ENCODE measurements around the gene SLC25A26.

Gene SLC25A26

DNA sequence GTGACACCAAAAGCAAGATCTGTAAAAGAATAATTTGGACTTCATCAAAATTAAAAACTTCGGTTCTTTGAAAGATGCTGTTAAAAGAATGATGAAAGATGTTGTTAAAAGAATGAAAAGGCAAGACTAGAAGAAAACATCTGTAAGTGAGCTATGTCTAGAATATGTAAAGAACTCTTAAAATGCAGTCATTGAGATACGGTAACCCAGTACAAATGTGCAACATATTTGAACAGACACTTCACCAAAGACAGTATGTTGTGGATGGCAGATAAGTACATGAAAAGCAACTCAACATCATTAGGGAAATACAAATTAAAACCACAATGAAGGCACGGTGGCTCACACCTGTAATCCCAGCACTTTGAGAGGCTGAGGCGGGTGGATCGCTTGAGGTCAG is 140.6 kb downstream of the SLC25A26 start:
- no peak overlapping the region for H3K4me3 ChIP-seq (ENCODE audit: low read depth, low read length)
- no peak for DNase-seq
- H3K27ac ChIP-seq: no peak overlapping the region
- no peaks in the 10 kb centered on the region for H3K27me3 ChIP-seq (ENCODE audit: insufficient read depth, low read depth, severe bottlenecking)
- H3K9me3 ChIP-seq (ENCODE audit: severe bottlenecking): no peaks in the 10 kb centered on the region
- TF ChIP-seq, protein P1, sequence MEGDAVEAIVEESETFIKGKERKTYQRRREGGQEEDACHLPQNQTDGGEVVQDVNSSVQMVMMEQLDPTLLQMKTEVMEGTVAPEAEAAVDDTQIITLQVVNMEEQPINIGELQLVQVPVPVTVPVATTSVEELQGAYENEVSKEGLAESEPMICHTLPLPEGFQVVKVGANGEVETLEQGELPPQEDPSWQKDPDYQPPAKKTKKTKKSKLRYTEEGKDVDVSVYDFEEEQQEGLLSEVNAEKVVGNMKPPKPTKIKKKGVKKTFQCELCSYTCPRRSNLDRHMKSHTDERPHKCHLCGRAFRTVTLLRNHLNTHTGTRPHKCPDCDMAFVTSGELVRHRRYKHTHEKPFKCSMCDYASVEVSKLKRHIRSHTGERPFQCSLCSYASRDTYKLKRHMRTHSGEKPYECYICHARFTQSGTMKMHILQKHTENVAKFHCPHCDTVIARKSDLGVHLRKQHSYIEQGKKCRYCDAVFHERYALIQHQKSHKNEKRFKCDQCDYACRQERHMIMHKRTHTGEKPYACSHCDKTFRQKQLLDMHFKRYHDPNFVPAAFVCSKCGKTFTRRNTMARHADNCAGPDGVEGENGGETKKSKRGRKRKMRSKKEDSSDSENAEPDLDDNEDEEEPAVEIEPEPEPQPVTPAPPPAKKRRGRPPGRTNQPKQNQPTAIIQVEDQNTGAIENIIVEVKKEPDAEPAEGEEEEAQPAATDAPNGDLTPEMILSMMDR (IDR thresholded peaks at IDR 0.05; ENCODE audit: low read depth, low read length): no peak
- no peaks in the 10 kb centered on the region for H3K36me3 ChIP-seq

DNA sequence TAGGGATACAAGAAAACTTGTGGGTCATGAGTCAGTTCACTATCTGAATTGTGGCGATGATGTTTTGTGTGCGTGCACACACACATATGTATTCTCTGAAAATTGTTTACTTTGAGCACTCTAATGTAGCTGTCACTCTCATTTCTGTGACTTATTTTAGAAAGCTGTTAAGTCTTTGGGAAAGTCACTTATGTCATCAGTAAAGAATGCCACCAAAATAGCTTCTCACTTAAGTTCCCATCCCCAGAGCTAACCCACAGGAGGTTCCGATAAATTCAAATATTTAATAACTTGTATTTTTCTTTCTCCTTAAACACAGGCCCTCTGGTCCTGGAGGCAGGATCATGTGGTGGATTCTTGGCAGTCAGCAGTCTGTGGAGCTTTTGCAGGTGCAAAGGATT is 141.7 kb downstream of the SLC25A26 start:
- H3K4me3 ChIP-seq (ENCODE audit: low read depth, low read length): no peak overlapping the region
- no peak overlapping the region for H3K27ac ChIP-seq
- no peaks in the 10 kb centered on the region for H3K36me3 ChIP-seq
- no peaks in the 10 kb centered on the region for H3K27me3 ChIP-seq (ENCODE audit: insufficient read depth, low read depth, severe bottlenecking)
- TF ChIP-seq, protein P1 (IDR thresholded peaks at IDR 0.05; ENCODE audit: low read depth, low read length): no peak
- H3K9me3 ChIP-seq (ENCODE audit: severe bottlenecking): no peaks in the 10 kb centered on the region
- no peak for DNase-seq

DNA sequence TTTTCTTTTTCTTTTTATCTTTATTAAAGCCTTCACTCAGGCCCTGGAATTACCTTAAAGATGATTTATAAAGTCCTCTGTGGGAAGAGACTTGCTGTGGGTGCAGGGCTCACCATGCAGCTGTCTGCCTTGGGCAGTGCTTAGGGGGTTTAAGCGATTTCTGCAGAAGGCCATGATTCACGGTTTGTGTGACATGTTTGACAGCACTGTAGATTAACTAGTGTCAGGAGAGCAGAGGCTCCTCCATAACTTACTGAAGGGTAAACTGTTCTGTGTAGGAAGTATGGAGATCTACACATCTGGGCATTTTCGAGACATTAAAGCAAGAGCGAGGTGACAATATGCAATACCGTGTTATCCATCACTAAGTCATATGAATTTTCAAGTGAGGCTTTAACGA is 142.3 kb downstream of the SLC25A26 start:
- TF ChIP-seq, protein P1 (IDR thresholded peaks at IDR 0.05; ENCODE audit: low read depth, low read length): no peak
- H3K27me3 ChIP-seq (ENCODE audit: insufficient read depth, low read depth, severe bottlenecking): no peaks in the 10 kb centered on the region
- H3K27ac ChIP-seq: no peak overlapping the region
- no peaks in the 10 kb centered on the region for H3K36me3 ChIP-seq
- H3K9me3 ChIP-seq (ENCODE audit: severe bottlenecking): no peaks in the 10 kb centered on the region
- no peak overlapping the region for H3K4me3 ChIP-seq (ENCODE audit: low read depth, low read length)
- DNase-seq: peak; percentile 64

DNA sequence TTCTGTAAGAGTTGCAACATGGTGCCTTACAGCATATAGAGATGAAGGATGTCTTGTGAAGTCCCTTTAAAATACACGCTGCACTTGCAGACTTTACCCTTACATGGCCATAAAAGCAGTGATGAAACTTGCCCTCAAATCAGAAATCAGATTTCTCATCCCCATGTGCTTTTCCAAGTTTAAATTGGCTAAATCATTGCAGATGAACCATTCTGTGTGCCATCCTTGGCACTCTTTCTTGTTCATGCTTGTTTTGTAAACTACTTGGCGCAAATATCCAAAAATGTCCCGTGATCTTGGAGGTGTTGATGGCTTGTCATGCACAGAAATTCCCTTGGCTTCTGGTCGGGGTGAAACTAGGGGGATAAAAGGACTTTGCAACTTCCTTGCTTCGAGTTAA is 144.3 kb downstream of the SLC25A26 start:
- H3K36me3 ChIP-seq: no peaks in the 10 kb centered on the region
- no peaks in the 10 kb centered on the region for H3K9me3 ChIP-seq (ENCODE audit: severe bottlenecking)
- TF ChIP-seq, protein P1 (IDR thresholded peaks at IDR 0.05; ENCODE audit: low read depth, low read length): no peak
- H3K27me3 ChIP-seq (ENCODE audit: insufficient read depth, low read depth, severe bottlenecking): no peaks in the 10 kb centered on the region
- DNase-seq: no peak
- H3K4me3 ChIP-seq (ENCODE audit: low read depth, low read length): no peak overlapping the region
- no peak overlapping the region for H3K27ac ChIP-seq

DNA sequence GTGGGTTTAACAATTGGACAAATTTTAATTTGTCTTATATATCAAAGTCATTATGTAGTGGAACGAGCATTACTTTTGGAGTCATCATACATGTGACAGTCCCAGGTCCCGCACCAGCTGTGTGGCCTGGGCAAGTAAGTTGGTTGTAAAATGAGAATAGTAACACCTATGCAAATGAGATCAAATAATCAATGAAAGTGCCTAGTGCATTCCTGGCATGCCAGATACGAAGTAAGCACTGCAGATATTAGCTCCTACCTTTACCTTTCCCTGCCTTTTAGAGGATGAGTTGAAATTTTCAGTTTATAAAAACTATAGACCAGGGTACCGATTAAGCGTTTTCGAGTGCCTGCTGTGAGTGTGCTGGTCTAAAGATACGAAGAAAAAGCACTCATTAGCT is 145.9 kb downstream of the SLC25A26 start:
- no peaks in the 10 kb centered on the region for H3K27me3 ChIP-seq (ENCODE audit: insufficient read depth, low read depth, severe bottlenecking)
- H3K27ac ChIP-seq: no peak overlapping the region
- DNase-seq: no peak
- no peak overlapping the region for H3K4me3 ChIP-seq (ENCODE audit: low read depth, low read length)
- H3K9me3 ChIP-seq (ENCODE audit: severe bottlenecking): no peaks in the 10 kb centered on the region
- no peaks in the 10 kb centered on the region; the same call in 1 of the 2 replicates for H3K36me3 ChIP-seq
- TF ChIP-seq, protein P1 (IDR thresholded peaks at IDR 0.05; ENCODE audit: low read depth, low read length): no peak

DNA sequence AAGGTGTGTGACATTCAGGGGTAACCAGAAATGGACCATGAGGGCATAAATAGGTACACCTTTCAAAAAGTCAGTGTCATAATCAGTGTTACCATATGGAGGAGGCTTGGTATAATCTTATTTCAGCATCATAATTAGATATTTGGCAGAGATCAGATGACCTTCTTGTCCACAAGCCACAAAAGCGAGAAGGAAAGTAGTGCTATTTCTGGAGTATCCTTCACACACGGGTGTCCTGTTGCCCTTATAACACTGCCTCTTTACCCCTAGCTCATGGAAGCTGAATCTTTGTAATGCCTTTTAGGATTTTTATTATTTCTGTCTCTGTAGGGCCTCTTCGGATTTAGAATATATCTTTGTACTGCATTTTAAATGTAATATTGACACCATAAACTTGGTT is 147.2 kb downstream of the SLC25A26 start:
- DNase-seq: no peak
- H3K4me3 ChIP-seq (ENCODE audit: low read depth, low read length): no peak overlapping the region
- no peak overlapping the region for H3K27ac ChIP-seq
- TF ChIP-seq, protein P1 (IDR thresholded peaks at IDR 0.05; ENCODE audit: low read depth, low read length): no peak
- H3K9me3 ChIP-seq (ENCODE audit: severe bottlenecking): no peaks in the 10 kb centered on the region
- no peaks in the 10 kb centered on the region for H3K27me3 ChIP-seq (ENCODE audit: insufficient read depth, low read depth, severe bottlenecking)
- no peaks in the 10 kb centered on the region; the same call in 1 of the 2 replicates for H3K36me3 ChIP-seq

All from WERI-Rb-1 (cell line).